Stimulated activated effector memory CD8-positive, alpha-beta T cell treated with anti-CD3 and anti-CD28 coated beads, Interleukin-12 subunit alpha, Interleukin-12 subunit beta, amount 100 ng/mL, for 72 hours (primary cell): ENCODE measurements around the gene C8B.

Experiments
- ATAC-seq: fragments of 150-1000 bp; cut with Tn5 transposase; 2 replicates; pipeline ENCODE4 v1.10.0; 2021
- DNase-seq, 2 donors: peaks; one replicate each; pipeline ENCODE4 v3.0.0; 2021 to 2022; ENCODE audit warnings: low spot score in 2 of 2
- H3K27ac Mint-ChIP-seq: one replicate; pipeline ENCODE4 v1.8.0; 2022; ENCODE audit warnings: mild to moderate bottlenecking, mixed read lengths
- H3K36me3 Mint-ChIP-seq: one replicate; pipeline ENCODE4 v1.8.0; 2022; ENCODE audit warnings: mild to moderate bottlenecking, mixed read lengths
- H3K4me1 Mint-ChIP-seq: one replicate; pipeline ENCODE4 v1.8.0; 2022; ENCODE audit warnings: mixed read lengths
- H3K4me3 Mint-ChIP-seq: one replicate; pipeline ENCODE4 v1.8.0; 2022; ENCODE audit warnings: mild to moderate bottlenecking, mixed read lengths
- H3K9me3 Mint-ChIP-seq: one replicate; pipeline ENCODE4 v1.8.0; 2022; ENCODE audit warnings: mixed read lengths

The C8B gene

DNA sequence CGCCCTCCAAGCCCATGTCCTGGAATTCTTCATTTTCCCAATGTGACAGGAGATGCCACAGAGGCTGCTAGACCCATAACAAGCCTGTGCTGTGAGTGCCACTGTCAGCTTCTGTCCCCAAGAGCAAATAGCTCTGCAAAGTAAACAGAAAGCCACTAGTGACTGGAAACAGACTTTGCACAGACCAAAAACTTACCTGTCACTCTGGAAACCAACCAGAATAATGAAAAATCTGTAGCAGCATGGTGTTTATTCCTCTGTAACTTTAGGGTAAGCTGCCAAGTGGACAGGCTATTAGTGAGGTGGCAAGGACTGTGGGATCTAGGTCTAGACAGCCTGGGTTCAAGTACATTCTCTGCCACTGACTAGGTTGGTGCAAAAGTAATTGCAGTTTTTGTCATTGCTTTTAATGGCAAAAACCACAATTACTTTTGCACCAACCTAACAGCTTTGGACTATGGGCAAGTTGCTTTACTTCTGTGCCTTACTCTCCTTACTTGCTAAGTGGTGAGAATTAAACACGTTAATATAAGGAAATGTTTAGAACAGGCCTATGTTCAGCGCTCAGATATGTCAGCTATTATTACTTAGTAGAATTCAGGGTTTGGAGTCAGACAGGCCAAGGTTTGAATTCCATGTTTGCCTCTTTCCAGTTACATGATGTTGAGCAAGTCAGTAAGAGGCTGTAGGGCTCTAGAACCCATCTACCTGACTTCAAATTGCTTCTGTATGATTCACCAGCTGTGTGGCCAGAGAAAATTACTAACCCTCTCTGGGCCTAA is at the start of gene C8B:
Gene C8B (minus strand): TSS at position 100 of the 782 bp plus-strand sequence. CDS start 67 bp downstream, at position 33.
- DNase-seq: no peak
- Mint-ChIP-seq H3K9me3 (peaks cover 3% of the 10 kb centered on the region), H3K4me1 (no peaks in the 10 kb centered on the region), H3K4me3 (no peak within 1 kb of the TSS), H3K36me3 (no peaks in the 10 kb centered on the region), H3K27ac (no peak within 1 kb of the TSS)
- no peak for ATAC-seq

DNA sequence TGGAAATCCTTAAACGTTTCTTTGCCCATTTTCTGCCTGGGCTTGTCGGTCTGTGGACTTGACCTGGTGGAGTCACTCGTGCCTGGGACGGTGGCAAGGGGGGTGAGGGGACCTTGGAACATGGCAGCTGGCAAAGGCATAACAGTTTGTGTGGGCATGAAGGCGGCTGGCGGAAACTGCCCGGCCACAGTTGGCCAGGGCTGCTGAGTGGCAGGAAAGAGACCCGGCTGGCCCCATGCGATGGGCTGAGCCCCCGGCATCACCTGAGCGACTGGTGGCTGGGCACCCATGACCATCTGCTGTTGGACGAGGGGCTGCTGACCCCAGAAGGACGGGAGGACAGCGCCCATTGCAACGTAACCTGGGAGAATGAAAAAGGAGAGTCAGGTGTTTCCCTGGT is 49.3 kb upstream of the C8B start:
- DNase-seq (no peak), ATAC-seq (no peak)
- H3K36me3 Mint-ChIP-seq: no peaks in the 10 kb centered on the region
- H3K27ac Mint-ChIP-seq: no peak overlapping the region
- H3K4me1 Mint-ChIP-seq: no peaks in the 10 kb centered on the region
- no peak overlapping the region for H3K4me3 Mint-ChIP-seq
- H3K9me3 Mint-ChIP-seq: no peaks in the 10 kb centered on the region

DNA sequence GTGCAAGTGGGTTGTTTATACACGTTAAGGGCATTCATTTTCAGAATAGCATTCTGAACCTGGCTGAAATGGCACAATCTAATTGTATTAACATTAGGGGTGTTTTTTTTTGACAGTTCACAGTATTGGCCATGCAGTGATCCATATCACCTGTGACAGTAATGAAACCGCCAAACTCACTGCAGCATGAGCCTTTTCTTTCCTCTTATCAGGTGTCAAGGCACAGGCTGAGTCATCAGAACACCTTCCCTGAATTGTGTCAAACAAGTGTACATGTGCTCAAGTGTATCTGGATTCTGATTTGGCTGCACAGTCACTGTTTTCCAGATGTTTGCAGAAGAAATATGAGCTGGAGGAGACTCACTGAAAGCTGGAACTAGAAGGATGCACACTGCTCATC is 47.7 kb upstream of the C8B start:
- Mint-ChIP-seq H3K4me1 (no peaks in the 10 kb centered on the region), H3K4me3 (no peak overlapping the region), H3K36me3 (no peaks in the 10 kb centered on the region), H3K9me3 (no peaks in the 10 kb centered on the region), H3K27ac (no peak overlapping the region)
- no peak for ATAC-seq
- no peak for DNase-seq

DNA sequence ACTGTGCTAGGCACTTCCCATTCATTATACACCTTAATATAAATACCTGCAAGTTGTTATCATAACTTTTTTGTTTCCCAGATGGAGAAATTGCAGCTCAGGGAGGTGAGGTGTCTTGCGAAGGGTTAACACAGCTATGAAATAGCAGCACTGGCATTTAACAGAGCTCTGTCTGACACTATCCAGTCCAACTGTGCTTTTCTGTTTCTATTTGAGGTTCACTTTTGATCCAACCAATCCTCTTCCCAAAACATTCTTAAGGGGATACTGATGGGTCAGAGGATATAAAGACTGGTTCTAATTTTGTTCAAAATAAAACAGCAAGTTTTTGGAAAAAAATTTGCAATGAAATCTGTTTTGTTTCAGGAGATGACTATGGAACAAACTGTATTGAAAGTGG is 46.5 kb upstream of the C8B start:
- no peak for ATAC-seq
- H3K36me3 Mint-ChIP-seq: no peaks in the 10 kb centered on the region
- H3K27ac Mint-ChIP-seq: no peak overlapping the region
- H3K4me3 Mint-ChIP-seq: no peak overlapping the region
- H3K4me1 Mint-ChIP-seq: no peaks in the 10 kb centered on the region
- DNase-seq: no peak
- H3K9me3 Mint-ChIP-seq: no peaks in the 10 kb centered on the region

DNA sequence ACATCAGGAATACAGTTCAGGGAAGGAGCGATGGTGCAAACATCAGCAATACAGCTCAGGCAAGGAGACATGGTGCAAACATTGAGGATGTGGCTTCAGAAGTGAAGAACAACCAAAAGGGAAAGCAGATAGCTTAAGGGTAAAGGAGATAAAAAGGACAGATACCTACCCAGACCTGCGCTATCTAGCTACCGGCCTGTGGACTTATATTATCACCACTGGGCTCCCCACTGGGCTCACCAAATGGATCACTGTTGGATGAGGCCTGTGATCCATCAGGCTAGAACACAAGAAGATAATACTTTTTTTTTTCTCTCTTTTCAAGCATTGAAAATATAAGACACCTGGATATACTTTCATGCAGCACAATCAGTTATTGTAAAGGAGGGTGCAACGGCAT is 44.7 kb upstream of the C8B start:
- no peaks in the 10 kb centered on the region for H3K36me3 Mint-ChIP-seq
- no peak overlapping the region for H3K27ac Mint-ChIP-seq
- no peaks in the 10 kb centered on the region for H3K4me1 Mint-ChIP-seq
- DNase-seq (no peak), ATAC-seq (no peak)
- no peaks in the 10 kb centered on the region for H3K9me3 Mint-ChIP-seq
- no peak overlapping the region for H3K4me3 Mint-ChIP-seq

DNA sequence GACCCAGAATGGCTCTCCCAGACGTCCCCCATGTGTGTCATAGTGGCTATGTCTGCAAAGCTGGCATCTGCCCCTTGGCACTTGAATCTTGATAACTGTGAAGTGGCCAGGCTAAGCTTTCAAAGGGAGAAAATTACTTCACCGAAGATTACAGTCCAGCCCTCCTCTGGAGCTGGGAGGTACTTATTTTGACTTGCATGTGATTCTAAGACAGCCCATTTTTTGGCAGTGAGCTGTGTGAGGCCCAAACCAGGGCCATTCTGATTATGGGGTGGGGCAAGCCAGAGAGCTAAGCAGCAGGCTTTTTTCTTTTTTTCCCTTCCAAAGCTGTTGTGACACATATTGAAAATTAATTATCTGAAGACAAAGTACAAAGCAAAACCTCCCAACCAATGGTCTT is 42.1 kb upstream of the C8B start:
- Mint-ChIP-seq H3K4me3 (no peak overlapping the region), H3K36me3 (no peaks in the 10 kb centered on the region), H3K27ac (no peak overlapping the region), H3K9me3 (no peaks in the 10 kb centered on the region), H3K4me1 (no peaks in the 10 kb centered on the region)
- DNase-seq: no peak
- no peak for ATAC-seq

DNA sequence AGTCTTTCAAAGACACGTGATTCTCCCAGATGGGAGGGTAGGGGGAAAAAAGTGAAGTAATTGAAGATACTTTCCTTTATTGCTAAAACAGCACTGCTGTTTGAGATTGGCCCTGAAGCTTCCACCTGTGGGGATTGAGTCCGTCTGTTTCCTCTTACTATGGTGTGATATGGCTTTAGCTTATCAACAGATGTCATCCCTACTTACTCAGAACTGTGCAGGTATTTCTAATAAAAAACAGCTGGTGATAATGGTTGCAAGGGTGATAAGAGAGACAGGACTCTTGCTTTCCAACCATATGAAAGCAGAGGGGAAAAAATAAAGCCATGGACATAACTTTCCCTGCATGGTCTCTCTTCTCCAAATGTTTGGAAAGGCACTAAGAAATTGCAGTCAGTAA is 41.7 kb upstream of the C8B start:
- H3K27ac Mint-ChIP-seq: no peak overlapping the region
- ATAC-seq: no peak
- H3K36me3 Mint-ChIP-seq: no peaks in the 10 kb centered on the region
- no peak overlapping the region for H3K4me3 Mint-ChIP-seq
- no peaks in the 10 kb centered on the region for H3K9me3 Mint-ChIP-seq
- DNase-seq: no peak
- H3K4me1 Mint-ChIP-seq: no peaks in the 10 kb centered on the region

DNA sequence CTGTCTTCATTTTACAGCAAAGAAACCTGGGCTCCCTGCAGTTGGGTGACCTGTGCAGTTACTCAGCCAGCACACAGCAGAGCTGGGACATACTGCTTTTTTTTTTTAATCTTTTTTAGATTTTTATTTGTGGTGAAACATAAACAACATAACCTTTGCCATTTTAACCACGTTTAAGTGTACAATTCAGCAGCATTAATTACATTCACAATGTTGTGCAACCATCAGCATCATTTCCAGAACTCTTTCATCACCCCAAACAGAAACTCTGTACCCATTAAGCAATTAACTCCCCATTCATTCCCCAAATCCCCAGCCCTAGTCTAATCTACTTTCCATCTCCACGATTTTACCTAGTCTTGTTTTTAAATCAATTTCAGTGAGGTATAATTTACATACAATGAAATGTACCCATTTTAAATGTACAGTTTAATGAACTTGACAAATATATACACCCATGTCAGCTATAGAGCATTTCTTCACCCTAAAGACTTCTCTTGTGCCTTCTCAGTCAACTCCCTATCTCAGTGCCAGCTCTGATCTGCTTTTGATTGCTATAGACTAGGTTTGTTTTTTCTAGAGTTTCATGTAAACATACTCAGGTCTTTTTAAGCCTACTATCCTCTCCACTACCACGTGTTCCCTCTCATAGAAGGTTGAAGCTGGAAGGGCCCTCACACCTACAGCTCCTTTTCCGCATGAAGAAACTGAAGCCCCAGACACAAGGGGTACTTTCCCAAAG is 37.8 kb upstream of the C8B start:
- Mint-ChIP-seq H3K27ac (no peak overlapping the region), H3K36me3 (no peaks in the 10 kb centered on the region), H3K4me3 (no peak overlapping the region), H3K4me1 (no peaks in the 10 kb centered on the region), H3K9me3 (no peaks in the 10 kb centered on the region)
- DNase-seq (no peak), ATAC-seq (no peak)

DNA sequence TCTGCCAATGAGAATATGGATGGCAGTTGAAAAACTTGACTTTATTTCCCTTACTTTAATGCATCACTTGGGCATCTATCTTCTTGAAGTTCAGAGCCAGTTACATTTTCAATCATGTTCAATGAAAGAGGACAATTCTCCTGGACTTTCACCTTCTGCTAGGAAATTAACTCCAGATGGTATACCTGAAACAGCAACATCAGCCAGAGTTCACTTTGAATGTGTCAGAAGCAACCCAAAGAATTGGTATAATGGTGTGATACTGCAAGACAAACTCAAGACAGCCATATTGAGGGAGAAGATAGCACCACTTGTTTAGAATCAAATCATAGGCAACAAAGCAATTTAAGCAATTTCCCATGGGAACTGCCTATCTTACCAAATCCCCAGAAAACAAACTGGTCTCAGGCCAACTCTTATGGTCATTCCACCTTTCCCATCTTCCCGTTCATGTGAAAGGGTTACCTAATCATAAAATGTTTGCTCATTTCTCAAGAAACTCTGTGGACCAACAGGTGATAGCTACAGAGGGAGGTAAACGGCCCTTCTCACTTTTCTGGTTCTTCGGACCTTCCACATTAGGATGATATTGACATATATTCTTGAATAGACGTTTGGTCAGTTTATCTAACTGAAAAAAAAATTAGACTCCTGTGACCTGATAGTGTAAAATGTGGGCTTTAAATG is 29.7 kb upstream of the C8B start:
- no peaks in the 10 kb centered on the region for H3K36me3 Mint-ChIP-seq
- H3K9me3 Mint-ChIP-seq: no peaks in the 10 kb centered on the region
- ATAC-seq: no peak
- DNase-seq: no peak
- H3K27ac Mint-ChIP-seq: no peak overlapping the region
- no peak overlapping the region for H3K4me3 Mint-ChIP-seq
- no peaks in the 10 kb centered on the region for H3K4me1 Mint-ChIP-seq

DNA sequence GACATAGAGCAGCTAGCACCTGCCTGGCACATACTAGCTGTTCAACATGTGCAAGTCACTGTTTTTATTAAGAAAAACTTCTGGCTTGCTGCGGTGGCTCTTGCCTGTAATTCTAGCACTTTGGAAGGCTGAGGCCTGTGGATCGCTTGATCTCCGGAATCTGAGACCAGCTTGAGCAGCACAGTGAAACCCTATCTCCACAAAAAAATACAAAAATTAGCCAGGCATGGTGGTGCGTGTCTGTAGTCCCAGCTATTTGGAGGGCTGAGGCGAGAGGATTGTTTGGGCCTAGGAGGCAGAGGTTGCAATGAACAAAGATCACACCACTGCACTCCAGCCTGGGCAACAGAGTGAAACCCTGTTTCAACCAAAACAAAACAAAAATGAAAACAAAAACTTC is 27.7 kb upstream of the C8B start:
- Mint-ChIP-seq H3K36me3 (no peaks in the 10 kb centered on the region), H3K4me3 (no peak overlapping the region), H3K27ac (no peak overlapping the region), H3K4me1 (no peaks in the 10 kb centered on the region), H3K9me3 (no peaks in the 10 kb centered on the region)
- no peak for ATAC-seq
- no peak for DNase-seq

DNA sequence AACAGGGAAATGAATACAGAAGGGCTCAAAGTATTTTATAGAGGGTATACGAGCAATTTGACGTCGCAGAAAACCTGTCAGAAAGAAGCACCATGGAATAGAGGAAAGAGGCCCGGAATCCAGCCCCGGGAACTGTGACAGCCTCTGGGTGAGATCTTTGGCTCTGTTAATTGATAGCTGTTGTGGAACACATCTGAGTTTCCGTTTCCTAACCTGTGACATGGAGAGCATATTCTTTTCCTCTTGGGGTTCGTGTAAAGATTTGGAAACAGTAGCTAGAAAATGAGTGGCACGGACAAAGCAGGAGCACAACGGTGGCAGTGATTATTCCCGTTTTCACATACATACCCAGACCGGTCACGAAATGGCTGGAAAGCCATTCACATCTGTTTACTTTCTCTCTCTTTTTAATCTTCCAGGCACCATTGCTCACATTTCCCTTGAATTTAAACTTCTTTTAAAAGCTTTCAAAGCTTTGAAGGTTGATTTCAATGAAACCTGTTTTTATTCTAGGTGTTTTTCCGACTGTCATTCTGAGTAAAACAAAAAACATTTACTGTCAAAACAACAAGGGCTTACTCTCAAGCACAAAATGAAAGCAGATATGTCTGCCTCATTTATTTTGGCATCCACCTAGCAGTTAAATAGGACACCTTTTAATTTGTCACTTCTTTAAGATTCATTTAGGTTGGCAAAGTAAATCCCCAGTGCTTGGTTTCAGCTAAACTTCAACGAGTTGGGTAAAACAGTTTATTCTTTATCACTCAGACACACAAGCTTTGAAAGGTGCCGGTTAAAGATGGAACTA is 26.7 kb upstream of the C8B start:
- no peak for ATAC-seq
- H3K27ac Mint-ChIP-seq: no peak overlapping the region

DNA sequence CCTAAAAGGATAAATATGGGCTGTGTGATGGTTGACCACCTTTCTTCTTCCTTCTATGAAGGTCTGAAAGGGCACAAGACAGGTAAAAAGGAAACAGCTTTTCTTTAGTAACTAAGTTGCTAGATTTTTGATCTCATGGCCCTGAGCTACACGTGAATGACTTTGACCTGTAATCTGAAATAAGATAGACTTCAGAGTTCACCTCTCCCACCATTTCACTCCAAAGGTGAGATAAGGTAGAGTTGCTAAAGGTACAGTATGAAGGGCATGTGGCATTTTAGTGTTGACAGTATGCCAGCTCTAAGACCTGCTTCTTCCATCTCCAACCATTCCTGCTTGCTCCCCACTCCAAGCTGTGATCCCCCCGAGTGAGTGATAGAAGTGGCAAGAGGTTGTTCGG is 25.8 kb upstream of the C8B start:
- H3K4me1 Mint-ChIP-seq: no peaks in the 10 kb centered on the region
- ATAC-seq (no peak), DNase-seq (no peak)
- no peak overlapping the region for H3K4me3 Mint-ChIP-seq
- H3K9me3 Mint-ChIP-seq: no peaks in the 10 kb centered on the region
- H3K27ac Mint-ChIP-seq: no peak overlapping the region
- H3K36me3 Mint-ChIP-seq: no peaks in the 10 kb centered on the region

More for the DNA sequence above, 26.7 kb upstream of the C8B start:
- DNase-seq: no peak
- Mint-ChIP-seq H3K9me3 (no peaks in the 10 kb centered on the region), H3K36me3 (no peaks in the 10 kb centered on the region), H3K4me3 (no peak overlapping the region), H3K4me1 (no peaks in the 10 kb centered on the region)

DNA sequence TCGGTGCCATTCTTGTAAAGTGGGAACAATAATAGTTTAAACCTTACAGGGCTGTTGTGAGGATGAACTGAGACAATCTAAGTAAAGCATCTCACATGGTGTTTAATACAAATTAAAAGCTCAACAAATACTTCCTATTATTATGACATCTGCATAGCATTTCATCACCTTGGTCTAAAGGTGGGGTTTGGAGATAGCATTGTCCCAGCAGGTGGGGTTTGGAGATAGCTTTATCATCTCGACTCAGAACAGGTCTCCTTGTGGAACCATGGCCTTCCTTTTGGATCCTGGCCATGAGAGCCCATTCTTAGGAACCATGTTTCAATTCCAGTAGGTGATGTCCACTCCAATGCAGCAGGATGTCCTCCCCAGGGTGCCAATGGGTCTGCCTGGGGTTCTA is 20.6 kb upstream of the C8B start:
- Mint-ChIP-seq H3K4me1 (no peaks in the 10 kb centered on the region), H3K27ac (no peak overlapping the region)

DNA sequence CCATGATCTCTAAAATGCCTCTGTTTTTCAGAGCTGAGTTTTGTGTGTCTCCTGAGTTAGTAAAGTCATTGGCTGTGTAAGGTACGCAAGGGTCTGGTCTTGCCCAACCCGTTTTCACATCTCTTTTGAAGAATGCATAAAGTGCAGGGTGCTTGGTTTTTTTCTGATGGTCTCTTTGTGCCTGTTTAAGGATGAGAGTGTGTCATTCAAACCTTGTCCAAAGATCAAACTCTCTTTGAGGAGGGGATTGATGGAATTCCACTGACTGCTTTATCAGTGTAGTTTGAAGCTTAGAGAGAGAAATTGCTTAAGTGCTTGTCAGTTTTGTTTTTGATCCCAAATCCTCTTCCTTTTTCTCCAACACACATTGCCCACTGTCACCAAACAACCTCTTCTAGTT is 20.0 kb upstream of the C8B start:
- H3K4me1 Mint-ChIP-seq: no peaks in the 10 kb centered on the region
- H3K27ac Mint-ChIP-seq: no peak overlapping the region
- H3K36me3 Mint-ChIP-seq: no peaks in the 10 kb centered on the region
- H3K4me3 Mint-ChIP-seq: no peak overlapping the region
- DNase-seq: no peak
- no peaks in the 10 kb centered on the region for H3K9me3 Mint-ChIP-seq
- no peak for ATAC-seq

More for the DNA sequence above, 20.6 kb upstream of the C8B start:
- Mint-ChIP-seq H3K36me3 (no peaks in the 10 kb centered on the region), H3K4me3 (no peak overlapping the region), H3K9me3 (no peaks in the 10 kb centered on the region)
- DNase-seq: no peak
- no peak for ATAC-seq

DNA sequence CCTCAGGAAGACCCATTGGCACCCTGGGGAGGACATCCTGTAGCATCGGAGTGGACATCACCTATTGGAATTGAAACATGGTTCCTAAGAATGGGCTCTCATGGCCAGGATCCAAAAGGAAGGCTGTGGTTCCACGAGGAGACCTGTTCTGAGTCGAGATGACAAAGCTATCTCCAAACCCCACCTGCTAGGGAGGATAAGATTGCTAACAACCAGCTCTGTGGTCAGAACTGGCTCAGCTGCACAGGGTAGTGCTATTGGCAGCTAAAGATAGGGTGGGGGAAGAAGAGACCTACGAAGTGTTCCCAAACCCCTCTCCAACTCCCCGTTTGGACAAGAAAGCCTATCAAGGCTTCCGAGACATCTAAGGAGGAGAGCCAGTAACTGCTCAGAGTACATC is 17.7 kb upstream of the C8B start:
- ATAC-seq (no peak), DNase-seq (no peak)
- Mint-ChIP-seq H3K27ac (no peak overlapping the region), H3K4me3 (no peak overlapping the region), H3K36me3 (no peaks in the 10 kb centered on the region), H3K9me3 (no peaks in the 10 kb centered on the region), H3K4me1 (no peaks in the 10 kb centered on the region)
